Measurements from ENCODE around the gene NDUFA11. TPM values are rescaled to one million over a fixed set of nuclear protein-coding genes. Genes with fewer than 3 reads are reported as not detected.

Gene NDUFA11
- total RNA-seq, 1 experiment from 2014 or later: 243 TPM

- DNase-seq (ENCODE audit: unreplicated experiment): peak; percentile 79
- Mint-ChIP-seq H3K4me1 (ENCODE audit: insufficient read depth, unreplicated experiment) (peaks cover 6% of the 10 kb centered on the region), H3K9me3 (ENCODE audit: unreplicated experiment) (no peaks in the 10 kb centered on the region), H3K4me3 (ENCODE audit: unreplicated experiment) (no peak within 1 kb of the TSS), H3K36me3 (ENCODE audit: insufficient read depth, unreplicated experiment) (peaks cover 54% of the 10 kb centered on the region), H3K27ac (ENCODE audit: low read depth, unreplicated experiment) (no peak within 1 kb of the TSS), H3K27me3 (ENCODE audit: insufficient read depth, unreplicated experiment) (no peaks in the 10 kb centered on the region)
- intact Hi-C loops (cut with micrococcal nuclease): no loop called here
- BruUV-seq (replicated peaks): no TSS peak
- ChIA-PET CTCF (no interaction called here), POLR2A (interaction anchor here (1.0 to 1.6 kb wide), 3 partner anchors 8 to 45 kb away, joined by 3 to 6 read pairs (median 4); partner anchors contain the start of genes NDUFA11 and VMAC)
- TF ChIP-seq CTCF (IDR thresholded peaks at IDR 0.05; ENCODE audit: unreplicated experiment): no peak
Measured at GRCh38 chr19:5913739-5914357, 10.3 kb upstream of the NDUFA11 start, which contains the start of gene CAPS. CAPS (plus strand) TSS chr19:5914254; CDS start chr19:5914407, 153 bp downstream.

- no peak overlapping the region for H3K27ac Mint-ChIP-seq (ENCODE audit: low read depth, unreplicated experiment)
- peaks cover 6% of the 10 kb centered on the region for H3K4me1 Mint-ChIP-seq (ENCODE audit: insufficient read depth, unreplicated experiment)
- intact Hi-C loops (cut with micrococcal nuclease): no loop called here
- DNase-seq (ENCODE audit: unreplicated experiment): no peak
- peaks cover 43% of the 10 kb centered on the region for H3K36me3 Mint-ChIP-seq (ENCODE audit: insufficient read depth, unreplicated experiment)
- no peak overlapping the region for H3K4me3 Mint-ChIP-seq (ENCODE audit: unreplicated experiment)
- no peaks in the 10 kb centered on the region for H3K27me3 Mint-ChIP-seq (ENCODE audit: insufficient read depth, unreplicated experiment)
- CTCF ChIA-PET: no interaction called here
- H3K9me3 Mint-ChIP-seq (ENCODE audit: unreplicated experiment): no peaks in the 10 kb centered on the region
- BruUV-seq (replicated peaks): no TSS peak
- TF ChIP-seq CTCF (IDR thresholded peaks at IDR 0.05; ENCODE audit: unreplicated experiment): no peak
- POLR2A ChIA-PET: no interaction called here
Measured at GRCh38 chr19:5911366-5911765, 7.8 kb upstream of the NDUFA11 start.

GRCh38 chr19:5910638-5910907 is 7.0 kb upstream of the NDUFA11 start:
- Mint-ChIP-seq H3K9me3 (ENCODE audit: unreplicated experiment) (no peaks in the 10 kb centered on the region), H3K4me1 (ENCODE audit: insufficient read depth, unreplicated experiment) (peaks cover 6% of the 10 kb centered on the region), H3K4me3 (ENCODE audit: unreplicated experiment) (no peak overlapping the region), H3K27ac (ENCODE audit: low read depth, unreplicated experiment) (no peak overlapping the region), H3K36me3 (ENCODE audit: insufficient read depth, unreplicated experiment) (peaks cover 38% of the 10 kb centered on the region), H3K27me3 (ENCODE audit: insufficient read depth, unreplicated experiment) (no peaks in the 10 kb centered on the region)
- ChIA-PET CTCF (no interaction called here), POLR2A (no interaction called here)
- no TSS peak for BruUV-seq (replicated peaks)
- no peak for TF ChIP-seq CTCF (IDR thresholded peaks at IDR 0.05; ENCODE audit: unreplicated experiment)
- DNase-seq (ENCODE audit: unreplicated experiment): no peak
- intact Hi-C loops (cut with micrococcal nuclease): no loop called here

GRCh38 chr19:5908773-5909442 is 5.3 kb upstream of the NDUFA11 start:
- intact Hi-C loops (cut with micrococcal nuclease): no loop called here
- BruUV-seq (replicated peaks): no TSS peak
- ChIA-PET POLR2A (interaction anchor here (0.6 kb wide), 2 partner anchors 89 to 189 kb away, joined by 3 read pairs; partner anchors contain the start of gene LONP1), CTCF (interaction anchor here (0.6 kb wide), 1 partner anchor 59 kb away, joined by 3 read pairs; no protein-coding TSS in a partner anchor)
- Mint-ChIP-seq H3K27ac (ENCODE audit: low read depth, unreplicated experiment) (no peak overlapping the region), H3K4me1 (ENCODE audit: insufficient read depth, unreplicated experiment) (peaks cover 3% of the 10 kb centered on the region), H3K27me3 (ENCODE audit: insufficient read depth, unreplicated experiment) (no peaks in the 10 kb centered on the region), H3K36me3 (ENCODE audit: insufficient read depth, unreplicated experiment) (peaks cover 29% of the 10 kb centered on the region), H3K9me3 (ENCODE audit: unreplicated experiment) (no peaks in the 10 kb centered on the region), H3K4me3 (ENCODE audit: unreplicated experiment) (no peak overlapping the region)
- TF ChIP-seq CTCF (IDR thresholded peaks at IDR 0.05; ENCODE audit: unreplicated experiment): no peak
- DNase-seq (ENCODE audit: unreplicated experiment): no peak
